NT2/D1 (cell line): Measurements from ENCODE around the gene GAN.

Source experiments
- YY1 ChIP-seq: IDR thresholded peaks from 2 replicates; pipeline ENCODE4 v1.6.1; 2011; ENCODE audit not compliant: insufficient read length, insufficient read depth
- ZNF274 ChIP-seq: IDR thresholded peaks from 2 replicates; pipeline ENCODE4 v1.6.1; 2011; ENCODE audit warnings: mild to moderate bottlenecking, low read depth, low read length

DNA sequence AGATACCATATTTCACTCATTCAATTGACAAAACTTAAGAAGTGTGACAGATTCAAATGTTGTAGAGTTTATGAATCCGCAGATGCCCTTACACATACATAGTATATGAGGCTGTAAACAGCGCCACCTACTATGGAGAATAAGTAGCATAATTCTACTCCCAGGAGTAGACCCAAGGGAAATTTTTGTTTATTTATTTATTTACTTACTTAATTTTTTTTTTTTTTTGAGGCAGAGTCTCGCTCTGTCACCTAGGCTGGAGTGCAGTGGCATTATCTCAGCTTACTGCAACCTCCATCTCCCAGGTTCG lies 35.5 kb downstream of the GAN start:
- TF ChIP-seq YY1, result no peak
- no peak for TF ChIP-seq ZNF274
